ENCODE measurements around the gene HGS.
A peak's percentile ranks its signal among the peaks of the same experiment; 100 is the strongest.

HGS gene

DNA sequence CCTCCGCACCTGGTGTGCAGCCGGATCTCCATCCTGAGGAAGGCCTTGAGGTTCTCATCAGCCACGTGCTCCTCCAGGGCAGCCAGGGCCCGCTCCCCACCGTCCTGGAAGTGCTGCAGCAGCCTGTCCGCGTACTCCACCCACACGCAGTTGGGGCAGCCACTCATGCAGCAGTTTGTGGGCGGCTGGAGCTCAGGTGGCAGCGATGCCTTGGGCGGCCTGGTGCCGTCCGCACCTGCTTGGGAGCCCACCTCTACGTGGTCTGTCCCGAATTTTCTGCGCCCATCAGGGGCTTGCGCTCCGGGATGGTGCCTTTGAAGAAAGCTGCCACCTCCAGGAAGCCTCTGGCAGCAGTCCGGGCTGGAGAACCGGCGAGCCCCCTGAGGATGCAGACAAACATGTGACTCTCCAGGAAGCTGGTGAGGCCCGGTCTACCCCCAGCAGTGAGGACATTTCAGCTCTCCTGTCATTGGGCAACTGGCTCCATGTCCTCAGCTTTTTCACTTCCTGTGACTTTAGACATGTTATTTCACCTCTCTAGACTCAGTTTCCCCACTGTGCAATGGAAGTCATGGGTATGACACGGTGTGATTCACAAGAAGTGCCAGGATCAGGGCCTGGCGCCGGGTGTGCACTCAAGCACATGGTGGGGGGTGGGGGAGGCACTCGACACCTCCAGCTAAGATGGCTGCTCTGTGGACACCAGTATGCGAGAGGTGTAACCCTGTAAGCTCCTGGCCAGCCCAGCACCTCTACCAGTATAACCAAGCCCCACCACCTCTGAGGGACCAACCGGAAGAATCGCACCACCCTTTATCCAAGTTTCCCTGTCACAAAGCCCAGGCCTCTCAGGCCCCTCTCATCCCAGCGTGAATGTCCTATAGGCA lies 18.4 kb upstream of the HGS start:
- no peak for TF ChIP-seq GABPA (IDR thresholded peaks at IDR 0.05; ENCODE audit: low read depth)
- TF ChIP-seq, protein P1, sequence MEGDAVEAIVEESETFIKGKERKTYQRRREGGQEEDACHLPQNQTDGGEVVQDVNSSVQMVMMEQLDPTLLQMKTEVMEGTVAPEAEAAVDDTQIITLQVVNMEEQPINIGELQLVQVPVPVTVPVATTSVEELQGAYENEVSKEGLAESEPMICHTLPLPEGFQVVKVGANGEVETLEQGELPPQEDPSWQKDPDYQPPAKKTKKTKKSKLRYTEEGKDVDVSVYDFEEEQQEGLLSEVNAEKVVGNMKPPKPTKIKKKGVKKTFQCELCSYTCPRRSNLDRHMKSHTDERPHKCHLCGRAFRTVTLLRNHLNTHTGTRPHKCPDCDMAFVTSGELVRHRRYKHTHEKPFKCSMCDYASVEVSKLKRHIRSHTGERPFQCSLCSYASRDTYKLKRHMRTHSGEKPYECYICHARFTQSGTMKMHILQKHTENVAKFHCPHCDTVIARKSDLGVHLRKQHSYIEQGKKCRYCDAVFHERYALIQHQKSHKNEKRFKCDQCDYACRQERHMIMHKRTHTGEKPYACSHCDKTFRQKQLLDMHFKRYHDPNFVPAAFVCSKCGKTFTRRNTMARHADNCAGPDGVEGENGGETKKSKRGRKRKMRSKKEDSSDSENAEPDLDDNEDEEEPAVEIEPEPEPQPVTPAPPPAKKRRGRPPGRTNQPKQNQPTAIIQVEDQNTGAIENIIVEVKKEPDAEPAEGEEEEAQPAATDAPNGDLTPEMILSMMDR (IDR thresholded peaks at IDR 0.05; ENCODE audit: insufficient read depth, low read length): no peak
- TF ChIP-seq, protein P2, sequence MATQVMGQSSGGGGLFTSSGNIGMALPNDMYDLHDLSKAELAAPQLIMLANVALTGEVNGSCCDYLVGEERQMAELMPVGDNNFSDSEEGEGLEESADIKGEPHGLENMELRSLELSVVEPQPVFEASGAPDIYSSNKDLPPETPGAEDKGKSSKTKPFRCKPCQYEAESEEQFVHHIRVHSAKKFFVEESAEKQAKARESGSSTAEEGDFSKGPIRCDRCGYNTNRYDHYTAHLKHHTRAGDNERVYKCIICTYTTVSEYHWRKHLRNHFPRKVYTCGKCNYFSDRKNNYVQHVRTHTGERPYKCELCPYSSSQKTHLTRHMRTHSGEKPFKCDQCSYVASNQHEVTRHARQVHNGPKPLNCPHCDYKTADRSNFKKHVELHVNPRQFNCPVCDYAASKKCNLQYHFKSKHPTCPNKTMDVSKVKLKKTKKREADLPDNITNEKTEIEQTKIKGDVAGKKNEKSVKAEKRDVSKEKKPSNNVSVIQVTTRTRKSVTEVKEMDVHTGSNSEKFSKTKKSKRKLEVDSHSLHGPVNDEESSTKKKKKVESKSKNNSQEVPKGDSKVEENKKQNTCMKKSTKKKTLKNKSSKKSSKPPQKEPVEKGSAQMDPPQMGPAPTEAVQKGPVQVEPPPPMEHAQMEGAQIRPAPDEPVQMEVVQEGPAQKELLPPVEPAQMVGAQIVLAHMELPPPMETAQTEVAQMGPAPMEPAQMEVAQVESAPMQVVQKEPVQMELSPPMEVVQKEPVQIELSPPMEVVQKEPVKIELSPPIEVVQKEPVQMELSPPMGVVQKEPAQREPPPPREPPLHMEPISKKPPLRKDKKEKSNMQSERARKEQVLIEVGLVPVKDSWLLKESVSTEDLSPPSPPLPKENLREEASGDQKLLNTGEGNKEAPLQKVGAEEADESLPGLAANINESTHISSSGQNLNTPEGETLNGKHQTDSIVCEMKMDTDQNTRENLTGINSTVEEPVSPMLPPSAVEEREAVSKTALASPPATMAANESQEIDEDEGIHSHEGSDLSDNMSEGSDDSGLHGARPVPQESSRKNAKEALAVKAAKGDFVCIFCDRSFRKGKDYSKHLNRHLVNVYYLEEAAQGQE (IDR thresholded peaks at IDR 0.05; ENCODE audit: insufficient replicate concordance, low read depth): peak; percentile 4
- peak overlapping the region; percentile 93 for H3K4me3 ChIP-seq (replicated peaks; ENCODE audit: insufficient read depth, low read length)
- peak; percentile 60 to 62 for DNase-seq (ENCODE audit: low read depth in 1 of 2, low spot score in 1 of 2)
- H3K27me3 ChIP-seq (ENCODE audit: insufficient read depth, poor library complexity, severe bottlenecking): no peaks in the 10 kb centered on the region
- peak overlapping the region; percentile 93 for H3K27ac ChIP-seq (replicated peaks)

DNA sequence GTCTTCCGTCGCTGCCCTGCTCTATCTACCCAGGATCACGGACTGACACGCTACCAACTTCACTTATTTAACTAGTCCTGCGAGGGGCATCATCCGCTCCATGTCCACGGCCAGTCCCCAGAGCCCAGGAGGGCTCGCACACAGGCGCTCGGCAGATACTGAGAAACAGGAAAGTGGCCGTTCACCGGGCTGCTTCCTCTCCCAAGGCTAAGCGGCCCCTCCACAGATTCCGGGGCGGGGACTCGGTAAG lies 17.8 kb upstream of the HGS start:
- peak overlapping the region; percentile 93 for H3K27ac ChIP-seq (replicated peaks)
- peak in 1 of 2 experiments; percentile 45 for DNase-seq (ENCODE audit: low read depth in 1 of 2, low spot score in 1 of 2)
- H3K4me3 ChIP-seq (replicated peaks; ENCODE audit: insufficient read depth, low read length): peak overlapping the region; percentile 93
- TF ChIP-seq, protein P2 (IDR thresholded peaks at IDR 0.05; ENCODE audit: insufficient replicate concordance, low read depth): no peak
- TF ChIP-seq GABPA (IDR thresholded peaks at IDR 0.05; ENCODE audit: low read depth) (no peak), POLR2AphosphoS5 (IDR thresholded peaks at IDR 0.05; ENCODE audit: low read depth) (no peak; the same call in 1 of the 2 replicates), SPI1 (IDR thresholded peaks at IDR 0.05; ENCODE audit: borderline replicate concordance, low read depth) (no peak)
- TF ChIP-seq, protein P1 (IDR thresholded peaks at IDR 0.05; ENCODE audit: insufficient read depth, low read length): no peak
- no peaks in the 10 kb centered on the region for H3K27me3 ChIP-seq (ENCODE audit: insufficient read depth, poor library complexity, severe bottlenecking)

DNA sequence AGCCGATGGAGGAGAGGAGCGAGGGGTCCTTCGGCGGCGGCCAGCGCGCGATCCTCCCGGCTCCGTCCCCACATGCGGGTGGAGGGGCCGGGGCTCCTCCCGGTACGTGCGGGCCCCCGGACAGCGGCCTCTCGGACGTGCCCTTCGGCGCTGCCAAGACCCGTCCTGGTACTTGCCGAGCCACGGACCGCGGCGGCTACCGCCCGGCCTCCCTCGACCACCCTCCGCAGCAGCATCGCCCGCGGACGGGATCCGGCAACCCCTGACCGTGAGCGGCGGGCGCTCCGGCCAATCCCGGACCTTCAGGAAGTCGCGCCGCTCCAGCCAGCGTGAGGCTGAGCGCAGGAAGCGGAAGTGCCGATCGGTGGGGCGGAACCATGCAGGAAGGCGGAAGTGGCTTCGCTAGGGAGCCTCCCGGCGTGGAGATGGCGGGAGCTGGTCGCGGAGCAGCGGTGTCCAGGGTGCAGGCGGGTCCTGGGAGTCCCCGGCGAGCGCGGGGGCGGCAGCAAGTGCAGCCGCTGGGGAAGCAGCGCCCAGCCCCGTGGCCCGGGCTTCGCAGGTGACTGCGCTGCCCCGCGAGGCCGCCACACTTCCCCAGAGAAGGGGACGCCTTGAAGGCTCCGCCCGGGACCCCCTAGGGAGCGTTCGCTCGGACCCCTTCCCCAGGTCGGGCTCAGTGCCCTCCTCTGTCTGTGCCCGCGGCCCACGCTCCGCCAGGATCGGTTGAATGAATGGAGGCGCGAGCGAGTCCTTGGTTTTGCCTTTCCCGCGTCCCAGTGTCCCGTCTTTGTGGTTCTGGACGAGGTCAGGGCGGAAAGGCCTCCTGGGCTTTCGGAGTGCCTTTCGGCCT lies 17.2 kb upstream of the HGS start, which contains the start of the genes CCDC137 and OXLD1:
Gene CCDC137, plus strand, starts transcription at position 396 of the 850 bp plus-strand sequence. Its CDS starts 30 bp downstream, at position 426.
Gene OXLD1, minus strand, starts transcription at position 264 of the 850 bp plus-strand sequence. Its CDS starts 28 bp downstream, at position 236.
- H3K27ac ChIP-seq (replicated peaks): peak within 1 kb of the TSS; percentile 93

More for the DNA sequence above, 17.2 kb upstream of the HGS start, which contains the start of the genes CCDC137 and OXLD1:
- Histone ChIP-seq H3K27me3 (ENCODE audit: insufficient read depth, poor library complexity, severe bottlenecking) (no peaks in the 10 kb centered on the region), H3K4me3 (replicated peaks; ENCODE audit: insufficient read depth, low read length) (peak within 1 kb of the TSS; percentile 93)
- peak; percentile 97 for TF ChIP-seq POLR2AphosphoS5 (IDR thresholded peaks at IDR 0.05; ENCODE audit: low read depth)
- TF ChIP-seq, protein P2 (IDR thresholded peaks at IDR 0.05; ENCODE audit: insufficient replicate concordance, low read depth): peak; percentile 55
- peak; percentile 97 for TF ChIP-seq SPI1 (IDR thresholded peaks at IDR 0.05; ENCODE audit: borderline replicate concordance, low read depth)
- TF ChIP-seq GABPA (IDR thresholded peaks at IDR 0.05; ENCODE audit: low read depth): peak; percentile 94
- TF ChIP-seq, protein P1 (IDR thresholded peaks at IDR 0.05; ENCODE audit: insufficient read depth, low read length): no peak
- peak; percentile 97 to 99 for DNase-seq (ENCODE audit: low read depth in 1 of 2, low spot score in 1 of 2)
